ENCODE data around the gene SYPL2.

The SYPL2 gene

DNA sequence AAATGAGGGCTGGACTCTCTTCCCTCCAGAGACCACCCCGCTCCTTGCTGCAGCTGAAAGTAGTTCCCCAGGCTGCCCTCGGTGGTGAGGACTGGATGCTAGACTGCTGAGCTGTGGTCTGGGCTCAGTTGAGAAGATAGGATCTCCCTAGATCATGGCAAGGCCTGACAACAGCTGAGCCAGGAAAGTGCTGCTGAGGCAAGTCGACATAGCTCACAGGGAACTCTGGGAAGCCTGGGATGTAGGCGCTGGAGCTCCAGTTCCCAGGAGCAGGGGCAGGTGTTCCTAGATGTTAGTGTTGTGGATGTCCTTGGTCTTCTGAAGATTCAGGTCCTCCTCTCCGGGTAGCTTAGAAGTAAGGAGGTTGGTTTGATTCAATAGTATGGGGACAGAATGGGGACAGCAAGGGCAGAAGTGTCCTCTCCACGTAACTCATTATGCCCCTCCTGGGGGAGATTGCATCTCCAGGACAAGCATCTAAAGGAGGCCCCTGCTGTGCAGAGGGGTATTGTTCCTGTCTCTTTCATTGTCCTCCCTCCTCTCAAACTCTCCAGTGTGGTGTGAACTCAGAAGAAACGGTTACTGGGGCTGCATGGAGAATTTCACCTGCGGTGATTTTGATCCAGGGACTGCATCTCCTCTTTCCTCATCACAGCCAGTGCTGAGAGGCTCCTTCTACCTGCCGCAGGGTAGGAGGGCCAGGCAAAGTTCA, 31.3 kb downstream of the SYPL2 start:
- no peak for TF ChIP-seq CTCF (IDR thresholded peaks at IDR 0.05)

GRCh38 chr1:109498161-109498801, 31.9 kb downstream of the SYPL2 start:
- peak; percentile 58 for TF ChIP-seq CTCF (IDR thresholded peaks at IDR 0.05)

DNA sequence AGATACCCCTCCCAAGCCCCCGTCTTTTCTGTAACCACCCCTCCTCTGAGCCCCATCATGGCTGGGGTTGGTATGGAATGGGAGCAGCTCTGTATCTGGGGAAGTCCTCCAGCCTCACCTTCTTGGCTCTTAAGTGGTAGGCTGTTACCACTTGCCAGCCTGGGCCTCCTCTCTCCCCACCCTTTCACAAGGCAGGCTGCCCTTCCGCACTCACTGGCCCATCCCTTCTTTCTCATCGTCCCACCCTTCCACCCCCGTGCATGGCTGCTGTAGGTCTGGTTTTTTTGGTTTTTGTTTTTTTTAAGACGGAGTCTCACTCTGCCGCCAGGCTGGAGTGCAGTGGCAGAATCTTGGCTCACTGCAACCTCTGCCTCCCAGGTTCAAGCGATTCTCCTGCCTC, 32.7 kb downstream of the SYPL2 start:
- TF ChIP-seq CTCF (IDR thresholded peaks at IDR 0.05) = no peak

DNA sequence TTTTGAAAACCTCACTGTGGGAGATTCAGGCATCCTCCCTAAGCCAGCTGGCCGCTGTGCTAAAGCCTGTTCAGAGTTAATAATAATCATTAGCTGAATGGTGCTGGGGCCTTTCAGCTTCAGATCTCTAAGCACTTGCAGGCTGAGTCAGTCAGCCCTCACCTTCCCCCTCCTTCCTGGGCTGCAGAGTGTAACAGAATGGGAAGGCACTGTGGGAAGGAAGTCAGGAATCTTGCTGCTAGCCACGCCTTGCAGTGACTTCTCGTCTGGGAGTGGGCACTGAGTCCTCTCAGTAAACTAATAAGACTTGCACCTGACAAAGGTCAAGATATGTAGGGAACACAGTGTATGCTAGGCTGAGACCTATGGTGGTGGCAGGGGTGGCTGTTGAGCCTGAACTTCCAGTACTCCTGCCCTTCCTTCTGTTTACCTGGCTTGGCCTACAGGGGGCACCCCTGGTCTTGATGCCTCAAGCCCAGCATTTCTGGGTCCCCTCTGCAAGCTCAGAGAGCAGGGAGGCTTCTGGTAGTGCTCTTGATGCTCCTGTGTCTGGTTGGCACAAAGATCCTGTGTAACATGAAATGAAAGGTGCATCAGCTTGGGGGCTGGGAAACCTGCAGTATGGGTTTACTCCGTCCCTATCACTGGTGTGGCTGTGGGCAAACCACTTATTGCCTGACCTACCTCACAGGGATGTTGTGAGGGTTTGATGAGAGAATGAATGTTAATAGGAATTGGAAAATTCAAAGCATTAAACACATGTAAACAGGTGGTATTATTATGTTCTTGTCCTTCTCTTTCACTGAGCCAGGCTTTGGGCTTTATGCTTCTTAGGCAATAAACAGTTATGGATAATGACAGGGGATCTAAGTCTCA, 33.6 kb downstream of the SYPL2 start:
- TF ChIP-seq CTCF (IDR thresholded peaks at IDR 0.05) = peak; percentile 58; the same call in 1 of the 2 replicates

DNA sequence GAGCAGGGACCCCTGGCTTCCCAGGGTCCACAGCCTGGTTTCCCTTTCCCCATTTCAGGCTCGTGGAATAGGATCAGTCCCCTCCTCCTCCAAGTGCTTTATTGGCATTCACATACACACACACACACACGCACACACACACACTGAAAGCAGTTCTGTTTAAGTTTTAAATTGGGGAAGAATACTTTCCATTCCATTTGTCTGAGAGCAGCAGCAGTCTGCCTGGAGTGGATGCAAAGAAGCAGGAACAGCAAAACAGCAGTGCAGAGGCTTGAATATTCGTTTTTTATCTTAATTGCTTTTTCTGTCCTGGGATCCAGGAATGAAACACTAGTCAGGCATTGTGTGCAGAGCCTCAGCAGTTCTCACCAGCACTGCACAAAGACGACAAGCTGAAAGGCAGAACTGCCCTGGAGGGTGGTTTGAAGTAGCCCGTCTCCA, 34.6 kb downstream of the SYPL2 start:
- no peak for TF ChIP-seq CTCF (IDR thresholded peaks at IDR 0.05)

- no peak for TF ChIP-seq CTCF (IDR thresholded peaks at IDR 0.05)
Observed at GRCh38 chr1:109501644-109502363, 35.5 kb downstream of the SYPL2 start.

DNA sequence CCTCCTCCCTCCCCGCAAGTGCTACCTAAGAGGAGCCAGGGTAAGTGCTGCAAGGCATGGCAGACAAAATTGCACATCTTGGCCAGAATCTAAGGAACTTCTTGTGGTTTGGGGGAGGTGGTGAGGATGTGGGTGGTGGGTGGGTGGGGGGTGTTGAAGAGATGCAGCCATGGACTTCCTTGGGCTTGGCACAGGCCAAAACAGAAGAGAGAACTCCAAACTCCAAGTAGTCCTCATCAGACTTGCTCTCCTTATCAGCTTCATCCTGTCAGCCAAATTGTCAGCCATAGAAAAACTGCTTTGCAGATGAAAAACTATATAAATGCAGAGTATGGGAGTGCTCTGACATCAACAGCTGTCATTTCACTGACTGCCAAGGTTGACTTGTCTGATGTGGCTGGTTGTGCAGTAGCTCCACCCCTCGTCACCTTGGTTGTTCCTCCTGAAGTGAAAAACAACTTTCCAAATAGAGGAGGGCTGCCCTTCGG, 36.1 kb downstream of the SYPL2 start:
- TF ChIP-seq CTCF (IDR thresholded peaks at IDR 0.05) = no peak

All from LNCAP (cell line).